ENCODE data around the gene PAX5.
A peak's percentile ranks its signal among the peaks of the same experiment; 100 is the strongest.
"Not testable (repeated sequence)": the region's sequence is repeated elsewhere in the genome, so short reads cannot be mapped to it uniquely, and the experiment has no call there.

PAX5 gene

DNA sequence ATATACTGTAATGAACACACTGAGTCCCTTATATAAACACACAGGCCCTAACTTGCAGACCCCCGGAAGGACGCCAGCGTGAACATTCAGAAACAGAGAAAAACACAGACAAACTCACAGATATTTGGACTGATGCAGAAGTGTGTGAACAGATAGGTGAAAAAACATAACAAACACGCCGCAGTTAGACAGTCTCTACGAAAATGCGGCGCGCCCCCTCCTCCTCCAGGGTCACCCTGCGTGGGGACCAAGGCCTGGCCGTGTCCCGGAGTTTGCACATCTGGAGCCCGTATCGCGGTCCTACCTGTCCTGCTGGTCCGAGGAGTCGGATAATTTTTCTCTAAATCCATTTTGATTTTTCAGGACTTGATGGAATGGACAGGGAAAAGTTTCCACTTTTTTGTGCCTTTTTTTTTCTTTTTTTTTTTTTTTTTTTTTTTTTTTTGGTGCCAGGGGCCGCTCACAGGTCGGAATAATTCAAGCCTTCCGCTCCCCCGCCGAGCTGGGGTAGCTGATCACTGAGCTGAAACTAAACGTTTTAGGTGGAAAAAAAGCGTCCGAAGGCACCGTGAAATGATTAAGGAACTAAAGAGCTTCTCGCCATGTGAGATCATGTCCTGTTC is at the start of gene PAX5:
Gene PAX5, minus strand, starts transcription at position 587 of the 623 bp plus-strand sequence. Its CDS starts 237 bp downstream, at position 350.
- no peak for DNase-seq

- no peak for DNase-seq
Measured at GRCh38 chr9:37083654-37084053, 49.6 kb upstream of the PAX5 start.

DNA sequence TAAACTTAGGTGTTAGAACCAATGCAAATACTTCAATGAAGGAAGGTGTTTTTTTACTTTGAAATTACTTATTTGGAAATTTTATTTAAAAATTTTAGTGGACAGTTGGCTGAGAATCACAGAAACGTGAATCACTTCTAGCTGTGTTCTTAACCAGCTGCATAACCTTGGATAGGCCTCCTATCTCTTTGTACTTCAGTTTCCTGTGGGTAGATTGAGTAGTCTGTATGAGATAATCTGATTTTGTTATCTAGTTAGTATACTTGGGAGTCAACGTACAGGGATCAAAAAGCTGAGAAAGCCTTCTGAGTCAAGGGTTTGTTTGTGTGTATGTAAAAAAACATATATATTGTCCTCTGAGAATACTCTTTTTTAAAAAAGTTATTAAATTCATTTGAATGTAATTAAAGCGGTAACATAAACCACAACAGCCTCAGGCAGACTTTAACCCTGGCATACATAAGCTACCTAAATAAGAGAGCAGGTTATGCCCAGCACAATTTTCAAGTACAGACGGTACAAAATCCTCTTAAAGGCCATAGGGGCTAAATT is 48.2 kb upstream of the PAX5 start:
- DNase-seq: no peak

DNA sequence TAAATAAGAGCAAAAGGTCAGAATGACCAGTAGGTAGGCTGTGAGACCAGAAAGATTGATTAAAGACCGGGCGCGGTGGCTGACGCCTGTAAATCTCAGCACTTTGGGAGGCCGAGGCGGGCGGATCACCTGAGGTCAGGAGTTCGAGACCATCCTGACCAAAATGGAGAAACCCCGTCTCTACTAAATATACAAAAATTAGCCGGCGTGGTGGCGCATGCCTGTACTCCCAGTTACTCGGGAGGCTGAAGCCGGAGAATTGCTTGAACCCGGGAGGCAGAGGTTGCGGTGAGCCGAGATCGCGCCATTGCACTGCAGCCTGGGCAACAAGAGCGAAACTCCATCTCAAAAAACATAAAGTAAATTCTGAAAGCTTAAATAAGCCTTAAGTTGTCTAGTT is 47.4 kb upstream of the PAX5 start:
- not testable (repeated sequence) for DNase-seq

- not testable (repeated sequence) for DNase-seq
Measured at GRCh38 chr9:37080165-37080628, 46.1 kb upstream of the PAX5 start.

DNA sequence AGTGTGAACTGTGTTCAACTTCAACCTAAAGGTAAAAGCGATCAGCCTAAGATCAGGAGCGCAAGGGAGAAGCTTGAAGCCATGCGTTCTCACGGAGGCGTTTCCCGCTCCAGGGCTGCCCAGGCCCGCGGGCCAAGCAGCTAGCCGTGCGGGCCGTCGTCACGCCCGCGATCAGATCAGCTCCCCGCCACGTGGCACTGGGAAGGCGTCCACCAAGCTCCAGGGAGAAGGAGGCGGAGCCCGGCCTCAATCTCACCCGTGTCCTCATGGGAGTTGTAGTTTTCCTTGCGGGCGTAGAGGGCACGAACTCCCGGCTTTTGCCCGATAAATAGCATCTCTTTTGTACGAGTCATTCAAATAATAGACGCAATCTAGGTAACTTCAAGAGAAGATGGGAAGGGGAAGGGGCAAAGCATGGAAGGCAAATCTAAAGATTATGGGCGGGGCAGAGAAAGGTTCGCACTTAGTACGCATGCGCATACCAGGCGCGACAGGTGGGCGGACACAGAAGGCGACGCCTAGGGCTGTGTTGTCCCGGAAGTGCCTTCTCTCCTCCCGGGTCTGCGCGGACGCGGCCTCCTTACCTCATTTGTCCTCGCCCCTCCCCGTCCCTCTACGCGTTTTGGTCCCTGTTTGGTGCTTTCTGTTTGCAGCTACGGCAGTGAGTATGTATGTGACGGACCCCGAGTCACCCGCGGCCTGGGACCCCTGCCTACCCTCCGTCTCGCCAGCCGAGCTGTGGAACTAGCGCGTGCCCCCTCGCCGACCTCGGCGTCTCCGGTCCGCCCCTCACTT is 45.5 kb upstream of the PAX5 start:
- peak; percentile 60 to 89 for DNase-seq

GRCh38 chr9:37074790-37075189 is 40.7 kb upstream of the PAX5 start:
- not testable (repeated sequence) for DNase-seq

DNA sequence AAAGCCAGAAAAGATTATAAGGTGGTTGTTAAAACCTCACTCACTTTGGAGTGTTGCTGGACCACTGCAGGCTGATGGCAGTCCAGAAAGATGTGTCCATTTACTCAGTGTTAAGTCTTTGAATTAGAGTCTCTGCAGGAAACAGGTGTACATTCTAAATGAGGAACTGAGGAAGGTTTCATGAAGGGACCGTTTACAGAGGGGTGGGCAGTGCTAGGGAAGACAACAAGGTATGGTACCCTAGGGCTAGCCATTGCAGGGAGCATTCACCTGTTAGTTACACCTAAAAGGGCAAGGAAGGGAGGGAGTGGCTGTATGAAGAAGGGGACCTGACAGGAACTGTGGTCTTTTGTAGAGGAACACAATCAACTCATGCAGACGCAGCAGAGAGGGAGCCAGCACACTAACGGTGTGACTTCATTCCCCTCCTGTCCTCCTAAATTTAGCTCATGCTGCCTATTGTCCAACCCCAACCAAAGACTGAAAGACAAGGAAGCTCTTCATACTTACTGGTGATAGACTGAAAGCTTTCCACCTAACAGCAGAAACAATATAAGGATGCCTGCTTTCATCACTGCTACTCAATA is 32.2 kb upstream of the PAX5 start:
- DNase-seq: no peak

- DNase-seq: no peak
Measured at GRCh38 chr9:37062336-37062735, 28.3 kb upstream of the PAX5 start.

DNA sequence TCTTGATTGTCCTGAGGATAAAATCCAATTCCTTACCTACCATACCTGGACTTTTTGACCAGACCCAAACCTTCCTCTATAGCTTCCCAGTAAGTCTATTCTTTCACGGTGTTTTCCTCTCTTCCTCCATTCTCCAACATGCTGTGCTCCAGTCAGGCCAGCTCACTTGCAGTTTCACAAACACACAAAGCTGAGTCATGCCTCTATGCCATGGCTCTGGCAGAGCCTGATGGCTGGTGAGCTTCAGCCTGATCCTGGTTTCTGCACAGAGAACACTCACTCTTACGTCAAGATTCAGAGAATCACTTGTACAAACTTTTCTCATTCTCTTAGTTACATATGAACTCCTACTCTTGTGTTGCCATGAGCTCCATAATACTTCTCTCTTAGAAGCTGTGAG is 27.7 kb upstream of the PAX5 start:
- no peak for DNase-seq

DNA sequence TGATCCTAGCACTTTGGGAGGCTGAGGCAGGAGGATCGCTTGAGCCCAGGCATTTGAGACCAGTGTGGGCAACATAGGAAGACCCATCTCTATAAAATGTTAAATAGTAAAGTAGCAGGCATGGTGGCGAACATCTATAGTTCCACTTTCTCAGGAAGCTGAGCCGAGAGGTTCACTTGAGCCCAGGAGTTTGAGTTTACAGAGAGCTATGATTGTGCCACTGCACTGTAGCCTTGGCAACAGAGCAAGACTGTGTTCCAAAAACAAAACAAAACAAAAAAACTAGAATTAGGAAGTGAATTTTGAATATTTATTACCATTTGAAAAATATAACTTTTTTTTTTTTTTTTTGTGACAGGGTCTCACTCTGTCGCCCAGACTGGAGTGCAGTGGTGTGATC is 26.8 kb upstream of the PAX5 start:
- DNase-seq: no peak

DNA sequence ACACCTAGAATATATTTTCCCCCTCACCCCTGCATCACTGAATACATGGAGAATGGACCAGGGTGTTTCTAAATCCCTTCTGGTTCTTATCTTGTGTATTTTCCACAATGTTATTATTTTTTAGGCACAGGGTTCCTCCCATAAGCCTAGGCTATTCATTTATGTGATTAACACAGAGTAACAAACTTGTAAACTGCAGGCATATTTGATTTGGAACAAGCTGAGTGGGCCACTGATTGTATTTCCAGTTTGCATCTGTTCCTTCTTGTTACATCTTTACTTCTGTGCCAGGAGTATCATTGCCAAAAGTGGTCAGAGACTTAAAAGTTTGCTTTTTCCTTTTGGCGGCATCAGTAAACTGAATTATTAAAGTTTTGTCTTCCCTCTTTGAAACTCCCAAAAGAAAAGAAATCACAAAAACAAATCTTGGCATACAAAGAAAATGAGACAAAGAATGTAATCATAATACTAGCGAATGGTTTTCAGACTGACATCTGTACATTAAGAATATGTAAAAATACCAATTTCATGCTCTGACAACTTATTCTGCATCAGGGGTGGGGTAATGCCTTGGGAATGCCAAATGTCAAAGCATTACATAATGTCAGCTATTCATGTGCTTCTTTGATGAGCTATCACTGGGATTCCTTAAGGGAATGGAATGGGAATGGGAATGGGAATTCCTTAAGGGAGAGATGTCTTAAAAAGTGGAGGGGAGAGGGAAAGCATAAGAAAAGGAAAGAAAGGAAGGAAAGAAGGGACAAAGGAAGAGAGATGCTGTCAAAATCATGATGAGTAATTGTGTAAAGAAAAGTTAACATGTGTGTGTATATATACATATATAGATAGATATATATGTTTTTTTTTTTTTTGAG is 22.2 kb upstream of the PAX5 start:
- no peak for DNase-seq

DNA sequence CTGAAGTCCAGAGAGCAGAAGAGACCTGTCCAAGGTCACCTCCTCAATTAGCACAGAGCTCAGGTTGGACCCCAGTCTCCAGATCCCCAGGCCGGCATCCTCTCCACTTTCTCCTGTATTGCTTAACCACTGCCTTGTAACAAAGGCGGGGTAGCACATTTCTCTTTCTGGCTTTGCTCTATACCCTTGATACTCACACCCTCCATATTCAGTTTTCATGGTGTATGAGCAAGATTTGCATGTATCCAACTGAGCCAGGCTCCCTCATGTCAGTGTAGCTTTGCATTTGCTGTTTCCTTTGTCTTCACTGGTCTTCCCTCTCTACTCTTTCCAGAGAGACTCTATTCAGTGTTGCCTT is 20.3 kb upstream of the PAX5 start:
- DNase-seq: not testable (repeated sequence)

GRCh38 chr9:37053684-37054362 is 19.8 kb upstream of the PAX5 start:
- DNase-seq: no peak

GRCh38 chr9:37046683-37047082 is 12.6 kb upstream of the PAX5 start:
- DNase-seq: no peak

- no peak for DNase-seq
Measured at GRCh38 chr9:37042421-37042820, 8.4 kb upstream of the PAX5 start.

DNA sequence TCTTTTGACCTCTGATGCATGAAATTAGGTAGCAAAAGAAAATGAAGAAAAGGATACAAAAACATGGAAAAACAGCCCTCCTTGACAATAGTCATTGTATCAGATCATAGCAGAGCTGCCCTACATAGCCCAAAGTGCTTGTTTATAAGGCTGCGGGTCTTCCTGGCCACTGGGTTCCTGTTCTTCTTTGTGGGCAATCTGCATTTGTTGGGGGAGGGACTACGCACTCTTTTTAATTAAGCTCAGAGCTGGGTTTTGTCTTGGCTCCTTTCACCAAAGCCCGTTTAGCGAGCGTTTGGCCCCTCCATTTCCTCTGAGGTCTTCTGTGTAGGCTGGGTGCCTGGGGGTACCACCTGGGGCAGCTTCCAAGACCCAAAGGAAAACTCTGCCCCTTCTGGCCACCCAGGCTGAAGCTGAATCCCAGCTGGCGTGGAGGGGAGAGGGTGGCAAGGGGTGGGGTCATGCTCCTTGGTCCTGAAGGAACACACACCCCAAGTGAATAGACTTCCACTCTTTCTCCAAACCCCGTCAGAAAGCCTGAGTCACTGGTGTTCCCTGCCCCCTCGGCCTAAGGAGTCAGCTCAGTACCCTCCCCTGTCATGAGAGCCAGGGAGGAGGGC is 6.5 kb upstream of the PAX5 start:
- no peak for DNase-seq

DNA sequence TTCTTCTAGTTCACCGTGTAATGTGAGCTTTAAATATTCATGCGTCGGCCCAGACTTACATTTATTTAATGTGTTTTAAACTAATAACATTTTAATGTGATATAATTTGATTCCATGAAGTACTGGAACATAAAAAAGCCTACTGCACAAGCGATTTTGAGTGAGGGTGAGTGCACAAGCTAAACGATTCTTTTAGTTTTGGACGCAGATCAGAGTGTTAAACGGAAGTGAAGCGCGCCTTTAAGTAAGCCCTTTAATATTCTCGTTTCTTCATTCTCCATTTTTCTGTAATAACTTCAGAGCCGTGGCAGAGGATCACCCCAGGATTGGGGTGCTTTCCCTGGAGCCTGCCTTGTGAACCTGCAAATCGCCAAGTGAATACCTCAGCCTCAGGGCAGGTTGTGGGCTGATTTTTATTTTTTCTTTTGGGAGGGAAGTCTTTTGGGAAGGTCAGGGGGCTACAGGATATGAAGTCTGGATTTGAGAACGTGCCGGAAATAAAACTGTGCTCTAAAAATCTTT is 4.9 kb upstream of the PAX5 start:
- DNase-seq: no peak

DNA sequence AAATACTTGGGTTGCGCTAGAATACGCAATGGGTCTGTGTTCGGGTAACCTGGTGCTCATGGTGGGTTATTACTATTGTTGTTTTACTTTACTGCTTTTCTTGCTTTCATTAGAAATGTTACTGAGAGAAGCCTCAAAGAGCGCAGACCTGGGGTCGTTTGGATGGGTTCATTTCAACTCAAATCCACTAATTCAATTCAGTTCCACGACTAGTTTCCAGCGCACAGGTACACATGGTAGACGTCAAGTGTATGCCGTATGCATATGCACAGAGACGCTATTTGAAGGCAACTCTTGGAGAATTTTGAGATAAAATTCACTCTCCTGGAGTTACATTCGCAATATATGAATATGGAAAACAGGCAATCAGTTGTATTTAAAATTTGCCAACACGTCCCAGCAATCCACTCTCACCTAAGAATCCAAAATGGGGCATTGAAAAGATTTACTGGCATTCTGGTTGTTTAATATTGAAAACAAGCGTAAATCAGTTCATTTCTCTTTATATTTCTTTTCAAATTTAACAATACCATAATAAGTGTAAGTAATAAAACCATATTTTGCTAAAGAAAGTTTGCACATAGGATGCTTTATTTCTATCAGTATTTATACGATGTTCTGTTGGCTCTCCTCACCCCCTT is 4.4 kb upstream of the PAX5 start:
- no peak for DNase-seq

GRCh38 chr9:37037503-37038301 is 3.6 kb upstream of the PAX5 start:
- no peak for DNase-seq
